Loucy (cell line): ENCODE results near the gene ILDR1.

Experiments
- H2AFZ ChIP-seq: fragments of 200-600 bp; sonication (generic); 2 replicates; pipeline ENCODE4 v1.6.0; 2016; ENCODE audit warnings: antibody characterized with exemption, mild to moderate bottlenecking, low read length, moderate library complexity
- H3F3A ChIP-seq: fragments of 200-600 bp; 2 replicates; pipeline ENCODE4 v1.6.0; 2016; ENCODE audit warnings: antibody characterized with exemption, low read depth, mild to moderate bottlenecking
- H3K27me3 ChIP-seq: fragments of 200-600 bp; sonication (generic); 2 replicates; pipeline ENCODE4 v1.6.1; 2014; ENCODE audit warnings: low read length, mild to moderate bottlenecking; ENCODE audit not compliant: insufficient read depth, poor library complexity, severe bottlenecking
- H3K36me3 ChIP-seq: fragments of 200-600 bp; sonication (generic); 2 replicates; pipeline ENCODE4 v1.6.1; 2016; ENCODE audit warnings: low read length; ENCODE audit not compliant: insufficient read depth
- H3K4me1 ChIP-seq: fragments of 200-600 bp; sonication (generic); 2 replicates; pipeline ENCODE4 v1.5.1; 2014; ENCODE audit warnings: low read length, mild to moderate bottlenecking; ENCODE audit not compliant: insufficient read depth, poor library complexity, severe bottlenecking
- H3K4me2 ChIP-seq: fragments of 200-600 bp; sonication (generic); 2 replicates; pipeline ENCODE4 v1.6.0; 2014; ENCODE audit warnings: antibody characterized with exemption, low read length, low read depth, mild to moderate bottlenecking; ENCODE audit not compliant: poor library complexity, severe bottlenecking
- H3K4me3 ChIP-seq: fragments of 200-600 bp; sonication (generic); 2 replicates; pipeline ENCODE4 v1.5.1; 2014; ENCODE audit warnings: low read length, mild to moderate bottlenecking, mixed read lengths; ENCODE audit not compliant: poor library complexity, severe bottlenecking
- H3K79me2 ChIP-seq: fragments of 200-600 bp; sonication (generic); 2 replicates; pipeline ENCODE4 v1.6.1; 2014; ENCODE audit warnings: low read length; ENCODE audit not compliant: insufficient read depth
- H3K9ac ChIP-seq: fragments of 200-600 bp; sonication (generic); 2 replicates; pipeline ENCODE4 v1.6.0; 2014; ENCODE audit warnings: mild to moderate bottlenecking, low read depth, low read length, moderate library complexity; ENCODE audit not compliant: poor library complexity, severe bottlenecking
- H3K9me2 ChIP-seq: fragments of 200-600 bp; sonication (generic); replicated peaks from 2 replicates; pipeline ENCODE4 v1.6.1; 2016; ENCODE audit warnings: low read depth, low read length, mixed read lengths
- H3K9me3 ChIP-seq: fragments of 200-600 bp; sonication (generic); 2 replicates; pipeline ENCODE4 v1.6.1; 2014; ENCODE audit warnings: mild to moderate bottlenecking, antibody characterized with exemption, low read length, low read depth; ENCODE audit not compliant: insufficient read depth
- H4K20me1 ChIP-seq: fragments of 200-600 bp; sonication (generic); 2 replicates; pipeline ENCODE4 v1.6.0; 2014; ENCODE audit warnings: antibody characterized with exemption, low read length, mild to moderate bottlenecking; ENCODE audit not compliant: insufficient read depth, poor library complexity, severe bottlenecking
- EZH2phosphoT487 ChIP-seq: fragments of 200-600 bp; IDR thresholded peaks from 2 replicates; pipeline ENCODE4 v1.6.1; 2018; ENCODE audit warnings: antibody characterized with exemption, mild to moderate bottlenecking, moderate library complexity, borderline replicate concordance
- TF ChIP-seq, protein P1 (sequence below): fragments of 200-600 bp; sonication (generic); conservative IDR thresholded peaks from 2 replicates; pipeline ENCODE4 v1.5.1; 2014; ENCODE audit warnings: mild to moderate bottlenecking, antibody characterized with exemption, low read length

Gene ILDR1

GRCh38 chr3:122023335-122023910 is 1.4 kb upstream of the ILDR1 start:
- H3F3A ChIP-seq, result no peaks in the 10 kb centered on the region
- H3K4me2 ChIP-seq, result no peak overlapping the region
- TF ChIP-seq, protein P1, sequence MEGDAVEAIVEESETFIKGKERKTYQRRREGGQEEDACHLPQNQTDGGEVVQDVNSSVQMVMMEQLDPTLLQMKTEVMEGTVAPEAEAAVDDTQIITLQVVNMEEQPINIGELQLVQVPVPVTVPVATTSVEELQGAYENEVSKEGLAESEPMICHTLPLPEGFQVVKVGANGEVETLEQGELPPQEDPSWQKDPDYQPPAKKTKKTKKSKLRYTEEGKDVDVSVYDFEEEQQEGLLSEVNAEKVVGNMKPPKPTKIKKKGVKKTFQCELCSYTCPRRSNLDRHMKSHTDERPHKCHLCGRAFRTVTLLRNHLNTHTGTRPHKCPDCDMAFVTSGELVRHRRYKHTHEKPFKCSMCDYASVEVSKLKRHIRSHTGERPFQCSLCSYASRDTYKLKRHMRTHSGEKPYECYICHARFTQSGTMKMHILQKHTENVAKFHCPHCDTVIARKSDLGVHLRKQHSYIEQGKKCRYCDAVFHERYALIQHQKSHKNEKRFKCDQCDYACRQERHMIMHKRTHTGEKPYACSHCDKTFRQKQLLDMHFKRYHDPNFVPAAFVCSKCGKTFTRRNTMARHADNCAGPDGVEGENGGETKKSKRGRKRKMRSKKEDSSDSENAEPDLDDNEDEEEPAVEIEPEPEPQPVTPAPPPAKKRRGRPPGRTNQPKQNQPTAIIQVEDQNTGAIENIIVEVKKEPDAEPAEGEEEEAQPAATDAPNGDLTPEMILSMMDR, result no peak
- no peak for TF ChIP-seq EZH2phosphoT487
- no peaks in the 10 kb centered on the region for H3K27me3 ChIP-seq
- no peaks in the 10 kb centered on the region for H3K36me3 ChIP-seq
- no peak overlapping the region for H3K4me3 ChIP-seq
- no peaks in the 10 kb centered on the region for H3K79me2 ChIP-seq
- no peak overlapping the region for H2AFZ ChIP-seq
- no peaks in the 10 kb centered on the region for H3K9me3 ChIP-seq
- H3K9me2 ChIP-seq, result no peaks in the 10 kb centered on the region
- H3K4me1 ChIP-seq, result peaks cover 6% of the 10 kb centered on the region
- no peaks in the 10 kb centered on the region for H4K20me1 ChIP-seq
- H3K9ac ChIP-seq, result no peak overlapping the region

DNA sequence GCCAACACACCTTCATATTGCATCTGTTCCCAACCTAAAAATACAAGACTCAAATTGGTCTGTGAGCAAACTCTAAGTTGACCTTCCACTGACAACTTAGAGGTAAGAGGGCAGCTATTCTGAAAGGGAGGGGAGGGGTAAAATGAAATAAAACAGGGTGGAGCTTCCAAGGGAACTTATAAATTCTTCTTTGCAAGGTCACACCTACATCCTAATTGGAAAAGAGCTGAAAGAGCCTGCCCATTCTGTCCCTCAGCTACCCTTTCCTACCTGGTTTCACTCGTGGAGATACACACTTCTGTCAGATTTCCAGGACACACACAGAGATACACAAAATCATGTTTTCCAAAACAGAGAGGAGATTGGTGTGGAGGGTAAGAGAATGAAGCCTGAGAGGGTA is 1.0 kb downstream of the ILDR1 start:
- peaks cover 6% of the 10 kb centered on the region for H3K4me1 ChIP-seq
- H3K36me3 ChIP-seq, result no peaks in the 10 kb centered on the region
- H3K4me2 ChIP-seq, result no peak overlapping the region
- H3K27me3 ChIP-seq, result no peaks in the 10 kb centered on the region
- no peaks in the 10 kb centered on the region for H3F3A ChIP-seq
- no peaks in the 10 kb centered on the region for H3K79me2 ChIP-seq
- no peak overlapping the region for H2AFZ ChIP-seq
- H3K9me2 ChIP-seq, result no peaks in the 10 kb centered on the region
- H3K9ac ChIP-seq, result no peak overlapping the region
- H4K20me1 ChIP-seq, result no peaks in the 10 kb centered on the region
- H3K4me3 ChIP-seq, result no peak overlapping the region
- TF ChIP-seq, protein P1, result no peak
- TF ChIP-seq EZH2phosphoT487, result no peak
- no peaks in the 10 kb centered on the region for H3K9me3 ChIP-seq

DNA sequence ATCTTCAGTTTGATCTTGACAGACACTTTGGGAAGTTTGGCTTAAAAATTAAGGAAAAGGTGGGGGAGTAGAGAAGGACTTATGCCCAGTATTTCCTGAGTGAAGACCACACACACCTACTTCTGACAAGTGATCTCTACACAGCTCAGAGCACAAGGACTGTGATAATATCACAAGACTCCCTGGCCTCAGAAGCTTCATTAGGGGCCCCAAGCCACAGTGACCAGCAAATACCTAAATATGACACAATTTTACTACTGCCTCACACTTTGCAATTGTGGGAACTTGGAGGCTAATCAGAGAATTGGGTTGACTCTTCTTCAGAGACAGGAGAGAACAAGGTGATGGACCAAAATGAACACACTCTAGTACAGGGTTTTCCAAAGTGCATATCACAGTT is 2.6 kb downstream of the ILDR1 start:
- Histone ChIP-seq H3F3A (no peaks in the 10 kb centered on the region), H3K9me3 (no peaks in the 10 kb centered on the region), H3K36me3 (no peaks in the 10 kb centered on the region), H4K20me1 (no peaks in the 10 kb centered on the region), H3K79me2 (no peaks in the 10 kb centered on the region), H3K9me2 (no peaks in the 10 kb centered on the region), H3K9ac (no peak overlapping the region), H3K4me3 (no peak overlapping the region), H3K27me3 (no peaks in the 10 kb centered on the region), H3K4me1 (no peaks in the 10 kb centered on the region), H2AFZ (no peak overlapping the region), H3K4me2 (no peak overlapping the region)
- no peak for TF ChIP-seq EZH2phosphoT487
- TF ChIP-seq, protein P1, result no peak
